A172 (cell line): ENCODE measurements around the gene GPANK1. TPM values are rescaled to one million over a fixed set of nuclear protein-coding genes. Genes with fewer than 3 reads are reported as not detected.

ENCODE experiments used
- DNase-seq: peaks from one replicate; pipeline ENCODE4 v3.0.0-alpha.2; 2015; ENCODE audit warnings: low spot score
- total RNA-seq: library from RNA; depleted of rRNA; stranded (reverse); fragments of >200 nt; shearing (Covaris generic); gene quantifications from 2 replicates; pipeline ENCODE4 v1.2.3, GENCODE V29; 2014

Gene GPANK1
- total RNA-seq, 1 experiment from 2014 or later: 9.5 TPM

DNA sequence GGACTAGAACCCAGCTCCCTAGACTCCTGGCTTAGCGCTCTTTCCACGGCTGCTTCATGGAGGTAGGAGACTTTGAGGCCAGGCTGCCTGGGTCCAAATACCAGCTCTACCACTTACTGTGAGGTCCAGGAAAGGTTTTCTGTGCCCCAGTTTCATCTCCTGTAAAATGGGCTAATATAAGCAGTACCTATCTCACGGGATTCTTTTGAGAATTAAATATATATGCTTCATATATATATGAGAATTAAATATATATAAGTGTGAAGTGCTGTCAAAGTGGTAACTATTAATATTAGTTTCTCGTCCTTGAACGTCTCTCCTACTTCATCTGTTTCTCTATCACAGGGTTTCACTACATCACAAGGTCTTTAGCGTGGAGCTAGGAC, 26.3 kb upstream of the GPANK1 start:
- DNase-seq: no peak

DNA sequence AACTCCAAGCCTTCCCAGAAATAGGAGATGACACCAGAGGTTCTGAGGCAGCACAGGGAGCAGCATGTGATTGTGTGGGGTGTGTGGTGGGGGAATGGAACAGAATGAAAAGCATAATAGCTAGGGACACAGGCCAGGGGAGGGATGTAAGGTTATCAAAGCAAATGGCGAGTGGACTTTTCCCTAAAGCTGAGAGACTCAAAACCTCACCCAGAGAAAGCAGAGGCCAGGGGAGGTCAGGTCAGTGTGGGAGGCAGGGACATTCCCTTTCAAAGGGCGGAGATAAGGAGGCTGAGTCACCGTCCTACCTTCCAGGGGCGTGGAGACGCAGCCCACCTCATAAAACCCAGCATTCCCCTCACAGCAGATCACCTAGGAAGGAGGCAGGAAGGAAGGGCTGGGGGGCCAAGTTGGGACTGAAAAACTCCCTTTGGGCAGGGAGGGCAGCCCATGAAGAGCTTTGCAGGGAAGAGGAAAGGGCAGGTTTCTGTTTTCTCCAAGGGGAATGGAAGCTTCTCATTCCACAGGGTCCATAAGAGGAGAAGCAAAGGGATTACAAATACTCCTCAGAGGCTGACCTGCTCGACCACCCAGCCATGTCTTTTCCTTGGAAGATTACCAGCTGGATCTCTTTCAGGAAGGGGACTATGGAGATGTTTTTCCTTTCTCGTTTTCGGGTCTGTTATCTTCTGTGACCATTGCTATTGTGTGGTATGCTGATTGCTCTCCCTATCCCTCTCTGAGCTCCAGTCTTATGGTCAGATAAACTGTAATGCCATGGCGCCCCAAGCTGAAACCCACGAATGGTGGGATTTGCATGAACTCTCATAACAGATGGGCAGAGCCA, 25.7 kb upstream of the GPANK1 start:
- DNase-seq: peak; percentile 32

DNA sequence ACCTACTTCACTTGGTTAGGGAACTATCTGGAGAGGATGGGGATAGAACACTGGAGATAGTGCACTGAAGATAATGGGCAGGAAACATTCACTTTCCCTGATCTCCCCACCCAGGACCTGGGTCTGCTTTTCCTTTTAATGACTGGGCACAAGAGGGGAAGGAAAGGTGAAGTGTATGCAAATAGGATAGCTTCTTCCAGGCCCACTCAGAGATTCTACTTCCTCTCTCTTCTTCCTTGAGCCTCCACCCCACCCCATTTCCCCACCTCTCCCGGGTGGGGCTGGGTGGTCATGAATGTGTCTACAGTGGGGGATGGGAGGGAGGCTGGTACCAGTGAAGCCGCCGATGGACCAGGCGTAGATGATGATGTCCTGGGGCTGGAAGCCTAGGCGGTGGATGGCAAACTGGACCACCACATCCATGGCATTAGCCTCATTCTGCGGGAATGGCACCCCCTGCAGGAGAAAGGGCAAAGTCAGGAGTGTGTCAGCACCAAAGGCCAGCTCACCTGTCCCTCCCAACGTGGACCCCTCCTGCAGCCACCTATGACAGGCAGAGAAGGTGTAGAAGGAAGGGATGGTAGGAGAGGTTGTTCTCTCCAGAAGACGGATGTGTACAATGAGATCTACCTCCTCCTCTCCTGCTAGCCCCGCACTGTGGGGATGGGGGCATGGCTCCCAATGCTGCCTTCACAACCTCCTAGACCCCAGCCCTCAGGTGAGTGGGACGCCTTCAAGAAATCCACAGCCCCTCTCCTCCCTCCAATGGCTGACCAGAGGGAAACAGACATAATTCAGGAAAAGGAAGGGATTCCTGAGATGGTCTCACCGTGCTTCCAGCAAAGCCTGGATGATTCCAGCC, 24.7 kb upstream of the GPANK1 start:
- DNase-seq: no peak

DNA sequence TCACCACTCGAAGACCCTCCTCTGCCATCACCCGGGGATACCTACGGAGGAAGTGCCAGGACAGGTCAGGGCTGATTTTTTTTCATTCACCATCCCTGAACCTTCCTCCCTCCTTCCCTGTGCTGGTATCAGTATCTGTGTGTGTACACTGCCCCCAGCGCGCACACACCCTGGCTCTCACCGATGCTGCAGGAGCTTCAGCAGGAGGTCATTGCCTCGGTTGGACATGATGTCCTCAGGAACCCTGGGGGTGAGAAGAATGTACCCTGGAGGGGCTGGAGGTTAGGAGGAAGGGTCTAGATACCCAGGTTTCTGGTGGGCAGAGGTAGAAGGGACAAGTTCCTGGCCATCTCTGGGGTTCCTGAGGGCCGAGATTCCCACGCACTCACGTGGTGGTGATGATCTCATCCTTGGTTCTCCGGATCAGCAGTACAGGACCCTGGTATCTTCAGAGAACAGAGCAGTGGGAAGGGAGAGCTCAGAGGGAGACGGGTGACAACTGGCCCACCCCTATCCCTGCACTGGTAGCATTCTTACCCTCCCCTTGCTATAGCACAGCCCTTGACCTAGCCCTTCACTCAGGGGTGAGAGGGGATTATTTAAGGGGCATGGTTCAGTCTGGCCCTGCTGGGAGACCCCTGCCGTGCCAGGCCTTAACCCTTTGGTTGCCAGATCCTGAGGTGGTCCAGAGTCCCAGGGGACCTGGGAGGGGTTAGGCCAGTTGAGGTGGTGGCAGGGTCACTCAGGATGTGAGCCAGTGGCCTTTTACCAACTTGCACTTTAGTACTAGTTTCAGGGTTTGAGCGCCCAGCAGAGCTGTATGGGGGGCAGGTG, 23.3 kb upstream of the GPANK1 start:
- no peak for DNase-seq

DNA sequence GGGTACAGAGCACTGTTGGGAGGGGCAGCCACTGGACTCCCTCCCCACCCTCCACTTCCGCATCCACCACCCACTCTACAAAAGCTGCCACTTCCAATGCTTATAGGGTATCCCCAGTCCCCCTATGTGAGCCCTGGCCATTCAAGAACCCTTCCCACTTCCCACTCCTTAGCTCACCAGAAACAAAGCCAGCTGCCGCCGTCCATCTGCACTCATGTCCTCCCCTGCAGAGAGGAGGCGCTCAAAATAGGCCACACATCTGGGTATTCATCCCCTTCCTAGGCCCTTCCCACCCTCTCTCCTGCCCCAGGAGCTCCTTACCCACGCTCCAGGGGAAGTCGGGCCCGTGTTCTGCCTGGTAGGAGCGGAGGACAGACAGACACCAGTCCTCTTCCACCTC, 22.5 kb upstream of the GPANK1 start:
- no peak for DNase-seq

DNA sequence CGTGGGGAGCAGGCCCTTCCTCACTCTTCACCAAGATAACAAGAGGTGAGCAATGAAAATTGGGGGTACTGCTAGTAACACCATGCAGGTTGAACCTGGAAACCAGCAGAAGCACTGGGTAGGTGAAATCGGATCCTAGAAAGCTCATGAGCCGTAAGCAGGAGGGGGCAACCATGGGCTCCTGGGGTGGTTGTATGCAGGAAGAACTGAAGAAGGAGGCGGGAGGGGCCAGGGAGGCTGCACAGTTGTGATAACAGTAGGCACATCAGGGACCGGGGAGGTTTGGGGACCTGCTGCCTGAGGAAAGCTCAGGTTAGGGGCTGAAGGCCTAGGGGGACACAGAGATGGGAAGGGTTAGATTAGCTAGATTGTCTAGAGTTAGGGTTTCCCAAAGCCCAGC, 21.7 kb upstream of the GPANK1 start:
- no peak for DNase-seq

DNA sequence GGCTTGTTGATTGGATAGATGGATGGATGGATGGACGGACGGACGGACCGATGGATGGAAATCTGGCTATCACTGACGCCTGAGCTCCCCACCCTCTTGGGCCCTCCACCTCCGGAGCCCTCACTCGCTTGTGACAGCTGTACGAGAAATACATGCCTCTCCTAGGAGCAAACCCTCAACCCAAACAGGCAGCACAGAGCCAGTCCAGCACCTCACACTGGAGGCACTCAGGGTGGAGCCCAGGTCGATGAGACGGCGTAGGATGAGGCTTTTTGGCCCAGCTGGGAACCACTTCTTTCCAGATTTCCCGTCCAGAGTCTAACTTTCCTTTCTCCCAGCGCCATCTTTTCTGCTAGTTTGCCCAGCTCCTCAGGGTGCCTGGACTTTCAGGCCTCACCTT, 18.8 kb upstream of the GPANK1 start:
- DNase-seq: no peak

DNA sequence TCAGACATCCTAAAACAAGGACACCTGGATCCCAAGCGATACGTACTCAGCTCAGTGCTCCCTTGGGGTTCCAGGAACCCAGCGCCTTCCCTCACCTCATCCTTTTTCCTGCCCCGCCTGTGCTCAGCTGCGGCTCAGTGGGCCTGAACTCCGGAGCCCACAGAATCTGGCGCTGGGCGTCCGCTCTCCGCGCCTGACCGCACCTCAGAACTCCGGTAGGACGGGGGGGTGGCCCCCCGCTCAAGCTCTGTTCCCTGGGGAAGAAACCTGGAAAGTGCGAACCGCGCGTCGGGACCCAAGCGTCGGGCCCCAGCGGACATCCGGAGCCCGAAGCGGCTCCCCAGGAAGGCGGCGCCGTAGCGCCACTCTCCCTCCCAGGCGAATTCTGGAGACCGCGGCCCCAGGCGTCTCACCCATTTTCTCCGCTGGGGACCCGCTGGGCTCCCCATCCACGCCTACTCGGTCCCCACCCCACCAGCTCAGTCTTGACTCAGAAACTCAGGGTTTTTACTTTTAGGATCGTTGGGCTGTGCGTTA, 16.4 kb upstream of the GPANK1 start:
- DNase-seq: no peak

DNA sequence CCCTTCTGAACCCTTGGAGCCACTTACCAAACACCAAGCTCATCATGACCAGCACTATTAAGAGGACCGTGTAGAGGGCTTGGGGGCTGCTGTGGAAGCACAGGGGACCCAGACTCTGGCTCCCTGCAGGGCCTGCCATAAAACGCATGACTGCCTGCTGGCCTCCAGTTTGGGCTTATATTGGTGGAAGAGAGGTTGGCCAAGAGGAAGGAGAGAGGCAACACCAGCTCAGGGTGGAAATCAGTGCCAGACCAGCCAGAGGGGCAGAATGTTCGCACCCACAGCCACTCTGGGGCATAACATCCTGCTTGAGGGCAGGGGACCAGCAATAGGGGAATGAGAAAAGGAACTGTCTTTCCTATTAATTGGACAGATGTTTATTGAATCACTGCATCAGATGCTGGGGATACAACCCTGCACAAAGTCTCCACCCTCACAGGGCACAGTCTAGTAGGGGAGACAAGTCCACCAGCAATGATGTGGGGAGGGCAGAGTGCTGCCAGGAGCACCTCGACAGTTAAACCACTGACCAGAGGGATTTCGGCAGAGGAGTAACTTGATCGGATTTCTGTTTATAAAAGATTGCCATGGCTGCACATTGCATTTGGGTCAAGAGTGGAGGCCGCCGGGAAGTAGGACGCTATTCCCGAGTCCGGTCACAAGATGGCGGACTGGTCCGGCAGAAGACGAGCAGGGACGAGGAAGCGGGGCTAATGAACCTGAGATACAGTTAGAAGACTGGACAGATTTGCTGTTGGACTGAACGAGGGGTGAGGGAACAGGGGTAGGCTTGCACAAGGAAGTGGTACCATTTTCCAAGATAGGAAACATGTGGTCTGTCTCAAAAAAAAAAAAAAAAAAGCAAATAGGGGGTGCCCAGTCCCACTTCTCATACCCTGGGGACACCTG, 15.7 kb upstream of the GPANK1 start, which contains the start of gene LY6G5C:
TSS of gene LY6G5C (minus strand) at position 842 of the 909 bp plus-strand sequence. CDS start at position 148, 694 bp downstream.
- peak; percentile 52 for DNase-seq

DNA sequence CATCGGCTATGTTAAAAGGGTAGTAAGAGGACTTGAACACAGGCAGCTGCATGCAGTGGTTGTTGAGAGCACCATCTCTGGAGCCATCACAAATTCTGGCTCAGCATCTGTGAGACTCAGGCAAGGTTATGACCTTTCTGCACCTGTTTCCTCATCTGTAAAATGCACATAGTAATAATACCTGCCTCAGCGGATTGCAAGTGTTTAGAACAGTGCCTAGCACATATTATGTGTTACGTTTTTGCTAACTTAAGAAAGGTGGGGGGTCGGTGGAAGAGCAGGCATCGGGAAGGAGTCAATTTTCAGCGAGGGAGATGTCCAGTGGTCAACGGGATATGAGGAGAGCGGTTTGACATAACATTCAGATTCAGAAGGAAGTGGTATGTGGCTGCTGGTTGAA, 13.2 kb upstream of the GPANK1 start:
- DNase-seq: no peak

DNA sequence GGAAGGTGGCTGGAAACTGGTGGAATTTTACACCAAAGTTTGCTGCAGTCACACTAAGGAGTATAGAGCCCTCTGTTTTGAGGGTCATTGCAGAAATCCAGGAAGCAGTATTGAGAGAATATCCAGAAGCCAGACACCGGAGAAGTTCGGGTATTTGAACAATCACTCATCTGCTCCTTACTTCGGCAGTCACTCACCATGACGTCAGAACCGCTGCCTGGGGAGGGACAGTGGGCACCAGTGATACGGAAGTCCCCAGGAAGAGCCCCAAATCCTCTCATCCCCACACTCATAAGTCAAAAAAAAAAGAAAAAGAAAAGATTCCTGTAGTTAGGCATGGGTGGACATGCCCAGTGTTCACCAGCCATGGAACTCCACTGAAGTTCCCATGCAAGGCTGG, 12.1 kb upstream of the GPANK1 start:
- DNase-seq: no peak

DNA sequence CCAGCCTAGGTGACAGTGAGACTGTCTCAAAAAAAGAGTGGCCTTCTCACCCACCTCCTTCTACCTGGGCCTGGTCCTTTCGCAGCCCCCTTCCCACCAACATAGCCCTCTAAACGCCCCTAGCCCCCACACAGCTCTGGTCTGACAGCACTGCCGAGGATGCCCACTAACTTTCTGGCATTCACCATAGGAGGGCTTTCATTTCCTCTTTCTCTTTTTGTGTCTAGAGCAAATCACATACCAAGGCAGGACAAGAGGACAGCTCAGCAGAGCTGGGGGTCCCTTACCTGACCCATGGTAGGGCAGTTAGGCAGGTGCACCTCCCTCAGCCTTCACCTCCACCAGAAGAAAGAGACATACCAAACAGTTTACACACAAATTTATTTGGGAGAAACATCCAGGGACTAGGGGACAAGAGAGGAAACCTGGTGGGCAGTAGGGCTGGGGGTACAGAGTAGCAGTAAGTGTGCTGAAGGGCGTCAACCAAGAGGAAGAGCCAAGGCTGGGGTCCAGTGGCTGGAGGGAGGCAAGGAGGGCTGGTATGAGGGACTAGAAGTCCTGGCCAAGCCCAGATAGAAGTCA, 11.6 kb upstream of the GPANK1 start:
- no peak for DNase-seq

DNA sequence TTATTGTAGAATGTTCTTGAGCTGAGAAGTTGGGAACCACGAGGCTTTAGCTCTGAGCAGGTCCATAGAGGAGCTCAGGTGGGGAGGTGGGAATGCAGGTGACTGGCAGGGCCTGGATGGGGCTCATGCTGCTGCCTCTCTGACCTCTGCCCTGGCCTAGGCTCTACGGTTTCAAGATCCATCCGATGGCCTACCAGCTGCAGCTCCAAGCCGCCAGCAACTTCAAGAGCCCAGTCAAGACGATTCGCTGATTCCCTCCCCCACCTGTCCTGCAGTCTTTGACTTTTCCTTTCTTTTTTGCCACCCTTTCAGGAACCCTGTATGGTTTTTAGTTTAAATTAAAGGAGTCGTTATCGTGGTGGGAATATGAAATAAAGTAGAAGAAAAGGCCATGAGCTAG, 4.9 kb upstream of the GPANK1 start, which contains the start of gene LY6G5B:
TSS of gene LY6G5B (plus strand) at position 301 of the 400 bp plus-strand sequence. CDS start 975 bp downstream, outside the sequence.
- DNase-seq: no peak

DNA sequence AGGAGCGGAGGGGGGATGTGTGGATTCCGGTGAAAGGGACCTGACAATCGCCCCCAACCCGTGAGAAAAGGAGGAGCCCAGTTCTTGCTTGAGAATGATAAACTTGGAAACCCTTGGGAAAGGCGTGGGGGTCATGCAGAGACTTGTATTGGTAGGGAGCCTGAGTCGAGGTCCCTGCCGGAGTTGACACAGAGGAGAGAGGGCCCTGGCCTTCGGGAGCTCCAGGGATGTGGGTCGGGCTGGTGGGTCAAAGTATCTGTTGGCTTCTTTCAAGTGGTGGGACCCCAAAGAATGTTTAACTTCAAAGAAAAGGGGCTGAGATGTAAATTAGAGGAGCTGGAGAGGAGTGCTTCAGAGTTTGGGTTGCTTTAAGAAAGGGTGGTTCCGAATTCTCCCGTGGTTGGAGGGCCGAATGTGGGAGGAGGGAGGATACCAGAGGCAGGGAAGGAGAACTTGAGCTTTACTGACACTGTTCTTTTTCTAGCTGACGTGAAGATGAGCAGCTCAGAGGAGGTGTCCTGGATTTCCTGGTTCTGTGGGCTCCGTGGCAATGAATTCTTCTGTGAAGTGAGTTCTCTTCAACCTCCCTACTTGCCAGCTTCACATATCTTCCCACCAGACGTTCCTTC, 1.7 kb upstream of the GPANK1 start:
- no peak for DNase-seq

DNA sequence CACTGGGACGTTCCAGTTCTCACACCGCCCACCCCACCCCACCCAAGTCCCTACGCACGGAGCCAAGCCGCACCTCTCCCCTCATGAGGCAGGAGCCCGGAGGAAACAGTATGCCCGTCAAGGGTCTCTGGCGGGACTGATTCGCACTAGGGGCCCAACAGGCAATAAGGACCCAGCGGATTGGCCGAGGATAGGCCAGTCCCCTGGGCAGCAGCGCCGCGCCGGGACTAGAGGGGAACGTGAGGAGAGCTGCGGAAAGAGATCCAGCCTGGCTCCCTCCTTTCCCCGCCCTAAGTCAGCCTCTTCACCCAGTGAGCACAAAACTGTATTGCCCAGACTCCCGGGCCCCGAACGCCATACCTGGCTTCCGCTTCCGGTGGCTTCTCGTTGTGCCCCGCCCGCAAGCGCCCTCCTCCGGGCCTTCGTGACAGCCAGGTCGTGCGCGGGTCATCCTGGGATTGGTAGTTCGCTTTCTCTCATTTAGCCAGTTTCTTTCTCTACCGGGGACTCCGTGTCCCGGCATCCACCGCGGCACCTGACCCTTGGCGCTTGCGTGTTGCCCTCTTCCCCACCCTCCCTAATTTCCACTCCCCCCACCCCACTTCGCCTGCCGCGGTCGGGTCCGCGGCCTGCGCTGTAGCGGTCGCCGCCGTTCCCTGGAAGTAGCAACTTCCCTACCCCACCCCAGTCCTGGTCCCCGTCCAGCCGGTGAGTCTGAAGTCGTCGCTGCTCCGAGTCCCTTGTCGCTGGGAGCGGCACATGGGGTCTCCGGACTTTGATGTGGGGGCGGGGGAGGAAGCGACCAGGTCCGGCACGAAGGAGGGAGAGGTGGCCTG, 922 bp upstream of the GPANK1 start, which contains the start of gene CSNK2B:
TSS of gene CSNK2B (plus strand) at position 580 of the 836 bp plus-strand sequence. CDS start 752 bp downstream, outside the sequence.
- DNase-seq: peak; percentile 96

DNA sequence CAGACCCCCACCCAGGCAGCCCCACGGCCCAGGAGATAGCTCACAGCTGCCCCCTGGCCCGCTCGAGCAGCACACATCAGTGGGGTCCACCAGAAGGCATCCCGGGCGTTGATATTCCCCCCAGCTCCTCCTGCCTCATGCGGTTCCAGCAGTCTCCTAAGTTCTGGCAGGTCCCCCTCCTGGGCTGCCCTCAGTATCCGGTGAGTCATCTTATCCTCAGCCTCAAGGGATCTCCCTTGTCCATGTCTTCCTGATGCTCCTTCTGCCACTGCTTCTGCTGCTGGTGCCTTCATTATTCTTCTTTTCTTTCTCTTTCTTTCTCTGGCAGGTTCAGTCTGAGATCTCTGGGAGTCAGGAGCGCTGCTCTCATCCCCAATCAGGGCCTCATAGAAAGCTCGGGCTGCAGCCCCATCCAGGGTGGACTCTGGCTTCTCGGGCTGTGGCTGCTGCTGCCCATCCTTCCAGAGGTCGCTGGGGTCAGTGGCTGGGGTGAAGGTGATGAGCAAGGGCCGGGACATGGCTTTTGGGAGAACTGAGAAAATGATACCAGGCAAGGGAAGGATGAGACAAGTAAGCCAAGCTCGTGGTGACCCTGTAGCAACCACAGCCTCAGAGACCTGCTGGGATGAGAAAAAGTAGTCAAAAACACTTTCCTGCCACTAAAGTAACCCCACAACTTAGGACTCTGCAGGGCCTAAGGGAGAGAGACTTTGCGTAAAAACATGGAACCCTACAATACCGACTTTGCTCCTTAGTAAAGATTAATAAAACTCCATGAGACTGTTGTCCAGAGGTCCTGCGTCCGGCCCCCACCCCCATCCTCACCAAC, 622 bp downstream of the GPANK1 start:
- DNase-seq: peak; percentile 87

DNA sequence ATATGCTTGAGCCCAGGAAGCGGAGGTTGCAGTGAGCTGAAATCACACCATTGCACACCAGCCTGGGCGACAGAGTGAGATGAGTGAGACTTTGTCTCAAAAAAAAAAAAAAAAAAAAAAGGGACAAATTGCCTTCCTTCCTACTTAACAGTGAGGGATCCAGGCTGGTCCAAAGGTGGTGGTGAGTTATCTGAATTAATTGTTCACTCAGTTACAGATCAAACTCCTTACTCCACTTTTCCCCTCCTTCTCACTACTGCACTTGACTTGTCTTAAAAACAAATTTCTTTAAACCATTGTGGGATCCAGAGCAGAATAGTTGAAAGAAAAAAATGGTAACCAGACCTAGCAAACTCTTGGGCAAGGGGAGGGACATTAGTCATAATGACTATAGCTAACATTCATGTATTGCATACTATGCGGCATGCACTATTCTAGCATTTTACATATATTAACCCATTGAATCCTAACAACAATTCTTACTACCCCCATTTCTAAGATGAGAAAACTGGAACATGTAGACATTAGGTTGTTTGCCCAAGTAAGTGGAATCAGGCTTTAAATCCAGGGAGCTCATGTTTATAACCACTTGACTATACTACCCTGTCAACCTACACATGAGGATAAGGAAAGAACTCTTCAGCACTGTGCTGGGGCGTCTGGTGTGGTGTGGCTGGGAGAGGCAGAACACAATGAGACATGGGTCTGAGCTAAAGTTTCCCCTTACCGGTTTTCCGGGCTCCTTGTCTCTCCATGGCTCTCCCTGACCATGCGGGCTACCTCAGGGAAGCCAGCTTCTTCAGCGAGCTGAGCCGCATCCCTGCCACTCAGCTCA, 1.5 kb downstream of the GPANK1 start:
- DNase-seq: no peak
